HEK293T (cell line): ENCODE results near the gene GMDS.

Experiments used
- ARNT ChIP-seq: fragments of 450-650 bp; IDR thresholded peaks from 2 replicates; pipeline ENCODE4 v1.6.1; 2017; ENCODE audit warnings: mild to moderate bottlenecking
- BHLHE40 ChIP-seq: fragments of 450-650 bp; IDR thresholded peaks from 2 replicates; pipeline ENCODE4 v1.6.1; 2016; ENCODE audit warnings: mild to moderate bottlenecking, moderate library complexity, borderline replicate concordance
- CTBP1 ChIP-seq: fragments of 450-650 bp; IDR thresholded peaks from 2 replicates; pipeline ENCODE4 v1.6.1; 2016; ENCODE audit warnings: borderline replicate concordance
- ELF4 ChIP-seq: fragments of 450-650 bp; IDR thresholded peaks from 2 replicates; pipeline ENCODE4 v1.6.1; 2017; ENCODE audit warnings: antibody characterized with exemption
- FOXM1 ChIP-seq: fragments of 450-650 bp; IDR thresholded peaks from 2 replicates; pipeline ENCODE4 v1.6.1; 2017; ENCODE audit warnings: mild to moderate bottlenecking, borderline replicate concordance
- L3MBTL2 ChIP-seq: fragments of 450-650 bp; conservative IDR thresholded peaks from 2 replicates; pipeline ENCODE4 v1.6.1; 2016; ENCODE audit warnings: mild to moderate bottlenecking
- LEF1 ChIP-seq: fragments of 450-650 bp; IDR thresholded peaks from 2 replicates; pipeline ENCODE4 v1.6.1; 2017; ENCODE audit warnings: mild to moderate bottlenecking, borderline replicate concordance
- NFRKB ChIP-seq: fragments of 450-650 bp; IDR thresholded peaks from 2 replicates; pipeline ENCODE4 v1.6.1; 2016; ENCODE audit warnings: mild to moderate bottlenecking, moderate library complexity
- SP1 ChIP-seq: fragments of 450-650 bp; IDR thresholded peaks from 2 replicates; pipeline ENCODE4 v1.6.1; 2017
- SUZ12 ChIP-seq: fragments of 450-650 bp; IDR thresholded peaks from 2 replicates; pipeline ENCODE4 v1.6.1; 2016; ENCODE audit warnings: mild to moderate bottlenecking
- TARDBP ChIP-seq: fragments of 450-650 bp; IDR thresholded peaks from 2 replicates; pipeline ENCODE4 v1.6.1; 2016
- ZNF384 ChIP-seq: fragments of 450-650 bp; IDR thresholded peaks from 2 replicates; pipeline ENCODE4 v1.6.1; 2016
- TF ChIP-seq, protein P1 (sequence below): fragments of 450-650 bp; IDR thresholded peaks from 2 replicates; pipeline ENCODE4 v1.6.1; 2016

DNA sequence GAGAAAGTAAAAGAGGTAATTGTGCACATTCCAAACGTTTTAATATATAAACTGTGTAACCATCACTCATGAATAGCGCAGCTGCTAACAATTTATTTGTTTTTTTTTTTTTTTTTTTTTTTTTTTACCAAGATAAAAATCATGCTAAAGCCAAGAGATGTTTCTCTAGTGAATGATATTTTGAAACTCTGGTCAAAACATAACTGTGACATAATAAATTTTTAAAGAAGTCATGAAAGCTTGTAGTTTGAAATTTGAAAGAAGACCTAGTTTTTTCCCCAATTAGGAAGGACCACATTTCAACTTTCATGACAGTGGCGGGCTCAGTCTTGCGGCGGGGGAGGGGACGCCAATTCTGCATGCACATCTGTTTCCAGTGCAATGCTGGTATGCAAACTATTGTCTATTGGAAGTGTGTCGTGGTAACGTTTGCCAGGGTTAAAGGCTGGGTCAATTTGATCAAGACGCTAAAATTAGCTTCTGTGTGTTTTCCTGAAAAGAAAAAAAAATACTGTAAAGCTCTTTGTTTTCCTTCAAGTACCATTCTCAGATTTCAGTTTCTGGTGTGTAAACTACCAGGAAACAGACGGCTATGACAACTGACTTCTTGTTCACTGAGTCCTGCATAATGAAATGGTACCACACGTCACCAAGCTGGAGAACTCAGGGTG is 423.8 kb downstream of the GMDS start:
- no peak for TF ChIP-seq ELF4
- peak; percentile 40; the same call in 1 of the 2 replicates for TF ChIP-seq CTBP1
- TF ChIP-seq ARNT, result no peak
- no peak for TF ChIP-seq SP1
- no peak for TF ChIP-seq SUZ12
- TF ChIP-seq, protein P1, sequence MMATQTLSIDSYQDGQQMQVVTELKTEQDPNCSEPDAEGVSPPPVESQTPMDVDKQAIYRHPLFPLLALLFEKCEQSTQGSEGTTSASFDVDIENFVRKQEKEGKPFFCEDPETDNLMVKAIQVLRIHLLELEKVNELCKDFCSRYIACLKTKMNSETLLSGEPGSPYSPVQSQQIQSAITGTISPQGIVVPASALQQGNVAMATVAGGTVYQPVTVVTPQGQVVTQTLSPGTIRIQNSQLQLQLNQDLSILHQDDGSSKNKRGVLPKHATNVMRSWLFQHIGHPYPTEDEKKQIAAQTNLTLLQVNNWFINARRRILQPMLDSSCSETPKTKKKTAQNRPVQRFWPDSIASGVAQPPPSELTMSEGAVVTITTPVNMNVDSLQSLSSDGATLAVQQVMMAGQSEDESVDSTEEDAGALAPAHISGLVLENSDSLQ, result peak; percentile 54
- no peak for TF ChIP-seq BHLHE40
- no peak for TF ChIP-seq TARDBP
- TF ChIP-seq LEF1, result no peak
- TF ChIP-seq FOXM1, result no peak
- no peak for TF ChIP-seq NFRKB
- peak; percentile 63 for TF ChIP-seq ZNF384
- no peak for TF ChIP-seq L3MBTL2
